DND-41 (cell line): ENCODE results near the gene C1orf167.

Experiments
- ATAC-seq: fragments of 200-7000 bp; cut with Tn5 transposase; 3 replicates; pipeline ENCODE4 v1.9.1; 2021; ENCODE audit warnings: low read depth; ENCODE audit not compliant: insufficient read depth
- DNase-seq: peaks from one replicate; pipeline ENCODE4 v3.0.0-alpha.2; 2020
- H2AFZ ChIP-seq: 2 replicates; pipeline ENCODE4 v1.6.0; 2012; ENCODE audit warnings: low read depth, low read length
- H3K27ac ChIP-seq: 2 replicates; pipeline ENCODE4 v1.5.1; 2012; ENCODE audit warnings: low read length, inconsistent platforms
- H3K27me3 ChIP-seq: fragments of 200-600 bp; sonication (generic); 2 replicates; pipeline ENCODE4 v1.6.0; 2012; ENCODE audit warnings: low read length, mild to moderate bottlenecking, inconsistent platforms; ENCODE audit not compliant: insufficient read depth, poor library complexity
- H3K36me3 ChIP-seq: 2 replicates; pipeline ENCODE4 v1.5.1; 2012; ENCODE audit warnings: low read length, inconsistent platforms; ENCODE audit not compliant: insufficient read depth
- H3K4me1 ChIP-seq: 2 replicates; pipeline ENCODE4 v1.5.1; 2012; ENCODE audit warnings: mild to moderate bottlenecking, low read length; ENCODE audit not compliant: insufficient read depth
- H3K4me2 ChIP-seq: 2 replicates; pipeline ENCODE4 v1.6.0; 2012; ENCODE audit warnings: mild to moderate bottlenecking, moderate library complexity, low read length, inconsistent platforms; ENCODE audit not compliant: insufficient read depth
- H3K4me3 ChIP-seq, 2 experiments: fragments of 200-600 bp in 1 of 2; shearing (Covaris generic) in 1 of 2; 2 replicates each; pipeline ENCODE4 v1.5.1; 2012 to 2016; ENCODE audit warnings: inconsistent platforms in 2 of 2, low read length in 2 of 2, mild to moderate bottlenecking in 2 of 2, low read depth in 1 of 2, moderate library complexity in 1 of 2
- H3K79me2 ChIP-seq: 2 replicates; pipeline ENCODE4 v1.6.0; 2012; ENCODE audit warnings: low read length, inconsistent platforms; ENCODE audit not compliant: insufficient read depth
- H3K9ac ChIP-seq: 2 replicates; pipeline ENCODE4 v1.6.0; 2012; ENCODE audit warnings: low read depth, mild to moderate bottlenecking, inconsistent platforms, low read length, moderate library complexity
- H3K9me3 ChIP-seq: 2 replicates; pipeline ENCODE4 v1.5.1; 2012; ENCODE audit warnings: low read length, moderate library complexity, mild to moderate bottlenecking, inconsistent platforms; ENCODE audit not compliant: insufficient read depth, severe bottlenecking
- H4K20me1 ChIP-seq: 2 replicates; pipeline ENCODE4 v1.6.0; 2012; ENCODE audit warnings: low read length; ENCODE audit not compliant: insufficient read depth
- CTCF ChIP-seq: IDR thresholded peaks from 2 replicates; pipeline ENCODE4 v1.5.1; 2012; ENCODE audit warnings: borderline replicate concordance, low read length, moderate library complexity, mild to moderate bottlenecking; ENCODE audit not compliant: poor library complexity, severe bottlenecking; ENCODE audit errors: extremely low read depth
- EZH2 ChIP-seq: IDR thresholded peaks from 3 replicates; pipeline ENCODE4 v1.6.1; 2012; ENCODE audit warnings: borderline replicate concordance, low read depth, mild to moderate bottlenecking, moderate library complexity, low read length, inconsistent platforms; ENCODE audit not compliant: severe bottlenecking

The C1orf167 gene

GRCh38 chr1:11780380-11781147, 18.6 kb downstream of the C1orf167 start:
- ATAC-seq, result no peak
- Histone ChIP-seq H3K27ac (no peak overlapping the region), H3K4me3 (no peak overlapping the region), H3K79me2 (no peaks in the 10 kb centered on the region), H3K27me3 (no peaks in the 10 kb centered on the region), H3K4me2 (no peak overlapping the region), H3K36me3 (no peaks in the 10 kb centered on the region), H2AFZ (no peak overlapping the region), H3K9ac (no peak overlapping the region), H3K9me3 (no peaks in the 10 kb centered on the region), H3K4me1 (no peaks in the 10 kb centered on the region), H4K20me1 (no peaks in the 10 kb centered on the region)
- no peak for DNase-seq
- TF ChIP-seq EZH2 (no peak), CTCF (no peak)

GRCh38 chr1:11781297-11781696, 19.3 kb downstream of the C1orf167 start:
- no peaks in the 10 kb centered on the region for H4K20me1 ChIP-seq
- no peaks in the 10 kb centered on the region for H3K27me3 ChIP-seq
- no peaks in the 10 kb centered on the region for H3K9me3 ChIP-seq
- no peaks in the 10 kb centered on the region for H3K79me2 ChIP-seq
- no peak overlapping the region for H3K4me2 ChIP-seq
- H3K27ac ChIP-seq, result no peak overlapping the region
- DNase-seq (no peak), ATAC-seq (no peak)
- no peaks in the 10 kb centered on the region for H3K4me1 ChIP-seq
- TF ChIP-seq CTCF (no peak), EZH2 (no peak)
- no peaks in the 10 kb centered on the region for H3K36me3 ChIP-seq
- H3K9ac ChIP-seq, result no peak overlapping the region
- no peak overlapping the region for H2AFZ ChIP-seq
- no peak overlapping the region for H3K4me3 ChIP-seq

DNA sequence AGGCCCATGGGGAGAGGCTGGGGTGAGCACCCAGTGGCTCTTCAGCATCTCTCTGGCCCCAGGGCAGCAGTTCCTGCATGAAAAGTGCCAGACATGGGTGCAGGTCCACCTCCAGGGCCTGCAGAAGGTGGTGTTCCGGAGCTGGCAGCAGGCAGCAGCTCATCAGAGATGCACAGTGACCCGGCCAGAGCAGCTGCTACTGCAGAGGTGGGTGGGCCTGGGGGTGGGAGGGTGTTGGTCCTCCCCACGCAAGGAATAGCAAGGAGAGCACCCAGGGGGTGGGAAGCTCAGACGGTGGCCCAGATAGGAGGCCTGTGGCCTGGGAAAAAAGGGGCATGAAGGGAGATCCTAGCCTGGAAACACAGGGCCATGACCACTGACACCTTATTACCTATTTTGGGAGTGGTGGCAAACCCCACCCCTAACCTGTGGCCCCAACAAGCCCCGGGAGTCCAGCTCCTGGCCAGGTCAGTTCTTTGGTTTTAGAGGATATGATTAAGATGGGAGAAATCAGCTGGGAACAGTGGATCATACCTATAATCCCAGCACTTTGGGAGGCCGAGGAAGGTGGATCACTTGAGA, 20.2 kb downstream of the C1orf167 start:
- no peak overlapping the region for H3K27ac ChIP-seq
- no peak overlapping the region for H3K4me2 ChIP-seq
- H3K36me3 ChIP-seq, result no peaks in the 10 kb centered on the region
- no peaks in the 10 kb centered on the region for H3K27me3 ChIP-seq
- no peaks in the 10 kb centered on the region for H3K4me1 ChIP-seq
- no peaks in the 10 kb centered on the region for H3K9me3 ChIP-seq
- DNase-seq, result no peak
- no peaks in the 10 kb centered on the region for H4K20me1 ChIP-seq
- no peak for TF ChIP-seq EZH2
- no peak for TF ChIP-seq CTCF
- no peak for ATAC-seq
- no peak overlapping the region for H3K4me3 ChIP-seq
- H2AFZ ChIP-seq, result no peak overlapping the region
- no peaks in the 10 kb centered on the region for H3K79me2 ChIP-seq
- H3K9ac ChIP-seq, result no peak overlapping the region
